GM13977 (cell line): Measurements from ENCODE around the gene CACNA1B.

Experiments used
- DNase-seq: peaks from one replicate; pipeline ENCODE4 v3.0.0; 2012; ENCODE audit warnings: low spot score
- CTCF ChIP-seq: IDR thresholded peaks from 2 replicates; pipeline ENCODE4 v1.5.1; 2012; ENCODE audit warnings: mild to moderate bottlenecking, control low read depth; ENCODE audit not compliant: insufficient read depth; ENCODE audit errors: extremely low read depth, missing control alignments
- in situ Hi-C: fragments of 300-500 bp; cut with MboI; formaldehyde crosslinking; loops from one replicate; pipeline ENCODE4 v1.12.0; 2022; ENCODE audit warnings: low sequenced_read_pairs, low pct_unique_long_range_greater_than_20kb, mixed read lengths, inconsistent platforms; ENCODE audit not compliant: unreplicated experiment

CACNA1B gene

GRCh38 chr9:137905740-137906139 lies 28.2 kb downstream of the CACNA1B start:
- in situ Hi-C loops, result no loop called here
- TF ChIP-seq CTCF, result no peak
- no peak for DNase-seq

- DNase-seq, result no peak
- in situ Hi-C loops, result no loop called here
- TF ChIP-seq CTCF, result no peak
Observed at GRCh38 chr9:137907776-137908175, 30.2 kb downstream of the CACNA1B start.

DNA sequence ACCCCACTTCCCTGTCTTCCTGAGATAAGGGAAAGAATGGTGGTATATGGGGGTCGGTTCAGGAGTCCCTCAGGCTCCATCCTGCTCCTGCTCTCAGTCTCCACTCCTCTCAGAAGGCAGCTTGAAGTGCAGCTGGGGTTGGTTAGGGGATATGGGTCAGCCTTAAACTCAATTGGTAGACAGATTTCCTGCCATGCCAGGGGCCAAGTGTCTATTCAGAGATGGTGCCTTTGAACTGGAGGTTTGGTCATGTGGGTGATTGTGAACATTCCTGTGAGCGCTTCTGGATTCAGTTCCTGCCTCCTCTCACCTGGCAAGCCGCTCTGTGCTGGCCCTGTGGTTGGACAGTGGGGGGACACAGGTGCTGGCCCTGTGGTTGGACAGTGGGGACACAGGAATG lies 35.1 kb downstream of the CACNA1B start:
- no peak for TF ChIP-seq CTCF
- DNase-seq, result no peak
- in situ Hi-C loops, result no loop called here

DNA sequence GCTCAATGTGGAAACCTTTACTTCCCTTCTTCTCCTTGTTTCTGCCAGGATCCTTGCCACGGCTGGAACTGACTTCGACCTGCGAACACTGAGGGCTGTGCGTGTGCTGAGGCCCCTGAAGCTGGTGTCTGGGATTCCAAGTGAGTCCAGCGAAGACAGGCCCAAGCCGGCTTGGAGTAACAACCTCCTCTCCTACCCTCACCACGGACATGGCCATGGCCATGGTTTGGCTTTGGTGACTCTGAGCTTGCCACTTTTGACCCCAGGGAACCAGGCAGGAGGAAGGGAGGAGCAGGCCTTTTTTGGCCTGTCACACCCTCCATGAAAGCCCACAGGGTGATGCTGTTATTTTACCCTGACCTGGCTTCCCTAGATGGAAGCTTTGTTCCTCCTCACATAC lies 35.5 kb downstream of the CACNA1B start:
- no peak for DNase-seq
- in situ Hi-C loops, result no loop called here
- TF ChIP-seq CTCF, result no peak

- in situ Hi-C loops, result no loop called here
- TF ChIP-seq CTCF, result no peak
- DNase-seq, result no peak
Observed at GRCh38 chr9:137913771-137914767, 36.5 kb downstream of the CACNA1B start.

DNA sequence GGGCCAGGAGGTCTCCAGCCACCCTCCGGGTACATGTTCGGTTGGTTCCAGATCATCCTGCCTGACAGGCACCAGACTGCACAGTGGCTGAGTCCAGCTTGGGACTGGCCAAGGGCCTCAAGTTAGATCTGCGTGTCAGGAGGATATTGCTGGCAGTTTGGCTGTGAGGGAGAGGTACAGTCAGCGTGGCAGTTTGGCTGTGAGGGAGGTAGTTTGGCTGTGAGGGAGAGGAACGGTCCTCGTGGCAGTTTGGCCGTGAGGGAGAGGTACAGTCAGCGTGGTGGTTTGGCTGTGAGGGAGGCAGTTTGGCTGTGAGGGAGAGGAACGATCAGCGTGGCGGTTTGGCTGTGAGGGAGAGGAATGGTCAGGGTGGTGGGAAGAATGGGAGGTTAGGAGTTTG lies 39.0 kb downstream of the CACNA1B start:
- no peak for DNase-seq
- in situ Hi-C loops, result no loop called here
- TF ChIP-seq CTCF, result no peak
